H1 (cell line): ENCODE results near the gene MSANTD7. TPM values are rescaled to one million over a fixed set of nuclear protein-coding genes. Genes with fewer than 3 reads are reported as not detected.

Experiments used
- CHD7 ChIP-seq: fragments of 300-600 bp; sonication (generic); IDR thresholded peaks from 2 replicates; pipeline ENCODE4 v1.7.1; 2012; ENCODE audit warnings: low read length, moderate library complexity, mild to moderate bottlenecking, inconsistent platforms; ENCODE audit not compliant: insufficient replicate concordance
- GABPA ChIP-seq: IDR thresholded peaks from 2 replicates; pipeline ENCODE4 v1.6.1; 2011; ENCODE audit warnings: mild to moderate bottlenecking, low read length, moderate library complexity, borderline replicate concordance; ENCODE audit not compliant: insufficient read depth
- RNF2 ChIP-seq: fragments of 200-900, 300-1000 bp; sonication (generic); IDR thresholded peaks from 2 replicates; pipeline ENCODE4 v1.7.1; 2016; ENCODE audit warnings: borderline replicate concordance, low read depth, mild to moderate bottlenecking, antibody characterized with exemption, low read length; ENCODE audit not compliant: poor library complexity, severe bottlenecking; ENCODE audit errors: missing control alignments
- RXRA ChIP-seq: IDR thresholded peaks from 2 replicates; pipeline ENCODE4 v1.6.1; 2011; ENCODE audit warnings: low read depth, mild to moderate bottlenecking, low read length, moderate library complexity; ENCODE audit not compliant: insufficient read depth
- SAP30 ChIP-seq: fragments of 300-600 bp; sonication (generic); IDR thresholded peaks from 2 replicates; pipeline ENCODE4 v1.7.1; 2012; ENCODE audit warnings: low read length, moderate library complexity, mild to moderate bottlenecking, inconsistent platforms; ENCODE audit not compliant: insufficient read depth, insufficient replicate concordance
- SUZ12 ChIP-seq: fragments of 200-600 bp; sonication (generic); IDR thresholded peaks from 2 replicates; pipeline ENCODE4 v1.6.1; 2012; ENCODE audit warnings: mild to moderate bottlenecking, inconsistent platforms, low read length, moderate library complexity, mixed read lengths
- TAF7 ChIP-seq: optimal IDR thresholded peaks from 2 replicates; pipeline ENCODE3; 2011; ENCODE audit warnings: low read depth, mild to moderate bottlenecking, inconsistent platforms, low read length, moderate library complexity, borderline replicate concordance
- polyA plus RNA-seq, 7 experiments: library from polyadenylated mRNA; depleted of rRNA in 3 of 7; stranded (reverse) in 5 of 7; unstranded in 2 of 7; fragments of >200 nt in 5 of 7; fragments of 200-250 nt in 2 of 7; gene quantifications; 1 replicate in 5 of 7; 2 replicates in 1 of 7; 4 replicates in 1 of 7; pipeline versions ENCODE4 v1.2.1 to v1.2.3, GENCODE V29; 2011 to 2013; ENCODE audit warnings: missing spikeins in 2 of 7, mixed read lengths in 2 of 7
- total RNA-seq: library from RNA; stranded (reverse); fragmentation: NEBNext Ultra II Directional; extraction: Animal tissue kit (Norgen Biotek cat#: 25700); gene quantifications from 2 replicates; pipeline ENCODE4 v1.2.1, GENCODE V29; 2021
- TF ChIP-seq, protein P1 (sequence below): IDR thresholded peaks from 2 replicates; pipeline ENCODE4 v1.6.1; 2011; ENCODE audit warnings: low read depth, mild to moderate bottlenecking, low read length; ENCODE audit not compliant: insufficient read depth

MSANTD7 gene
- total and polyA plus RNA-seq, 2 of the 8 experiments (the other 6 are each of a cell fraction or from before 2014, with no cell fraction given) = 5.0 to 15.2 TPM

DNA sequence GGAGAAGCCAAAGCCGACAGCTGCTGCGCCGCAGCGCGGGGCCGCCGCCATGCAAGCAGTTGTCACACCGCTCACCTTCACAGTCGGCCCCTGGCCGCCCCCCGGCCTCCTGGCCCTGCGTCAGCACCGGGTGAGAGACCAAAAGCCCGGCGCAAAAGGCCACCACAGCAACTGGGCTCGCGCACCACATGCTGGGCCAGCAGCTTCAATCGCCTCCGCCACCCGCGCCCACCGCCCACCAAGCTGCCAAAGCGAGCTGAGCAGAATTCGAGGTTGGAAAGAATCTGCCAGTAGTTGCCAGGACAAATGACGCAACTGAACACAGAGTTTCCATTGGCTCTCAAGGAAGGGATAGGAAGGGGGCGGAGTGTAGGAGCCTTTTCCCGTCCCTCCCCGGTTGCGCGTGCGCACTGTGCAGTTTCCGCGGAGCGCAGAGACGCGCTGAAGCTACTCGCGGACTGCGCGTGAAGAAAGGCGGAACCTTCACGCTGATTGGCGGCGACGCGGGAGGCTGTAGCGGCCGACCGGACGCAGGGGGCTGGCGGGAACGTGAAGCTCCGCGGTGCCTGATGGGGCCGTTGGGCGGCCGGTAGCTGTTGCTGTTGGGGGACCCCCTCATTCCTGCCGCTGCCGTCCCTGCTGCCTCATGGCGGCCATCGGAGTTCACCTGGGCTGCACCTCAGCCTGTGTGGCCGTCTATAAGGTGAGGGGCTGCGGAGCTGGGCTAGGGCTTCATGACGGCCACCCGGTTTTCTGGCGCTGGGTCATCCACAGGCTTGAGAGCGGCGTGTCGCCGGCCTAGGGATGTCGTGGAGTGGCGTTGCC is at the start of gene MSANTD7, which contains the start of the genes CDNF and HSPA14 (continued):
- TF ChIP-seq CHD7 (no peak), SAP30 (no peak), RNF2 (no peak), GABPA (no peak), SUZ12 (no peak), TAF7 (peak; percentile 93), RXRA (no peak)
- TF ChIP-seq, protein P1, sequence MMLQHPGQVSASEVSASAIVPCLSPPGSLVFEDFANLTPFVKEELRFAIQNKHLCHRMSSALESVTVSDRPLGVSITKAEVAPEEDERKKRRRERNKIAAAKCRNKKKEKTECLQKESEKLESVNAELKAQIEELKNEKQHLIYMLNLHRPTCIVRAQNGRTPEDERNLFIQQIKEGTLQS = no peak
